Stimulated activated CD4-positive, alpha-beta T cell treated with anti-CD3 and anti-CD28 coated beads, Interleukin-15, amount 100 ng/mL, for 24 hours (primary cell): ENCODE measurements around the gene ZSCAN4.

Experiments
- DNase-seq: peaks from one replicate; pipeline ENCODE4 v3.0.0-alpha.2; 2020

The ZSCAN4 gene, protein sequence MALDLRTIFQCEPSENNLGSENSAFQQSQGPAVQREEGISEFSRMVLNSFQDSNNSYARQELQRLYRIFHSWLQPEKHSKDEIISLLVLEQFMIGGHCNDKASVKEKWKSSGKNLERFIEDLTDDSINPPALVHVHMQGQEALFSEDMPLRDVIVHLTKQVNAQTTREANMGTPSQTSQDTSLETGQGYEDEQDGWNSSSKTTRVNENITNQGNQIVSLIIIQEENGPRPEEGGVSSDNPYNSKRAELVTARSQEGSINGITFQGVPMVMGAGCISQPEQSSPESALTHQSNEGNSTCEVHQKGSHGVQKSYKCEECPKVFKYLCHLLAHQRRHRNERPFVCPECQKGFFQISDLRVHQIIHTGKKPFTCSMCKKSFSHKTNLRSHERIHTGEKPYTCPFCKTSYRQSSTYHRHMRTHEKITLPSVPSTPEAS

DNA sequence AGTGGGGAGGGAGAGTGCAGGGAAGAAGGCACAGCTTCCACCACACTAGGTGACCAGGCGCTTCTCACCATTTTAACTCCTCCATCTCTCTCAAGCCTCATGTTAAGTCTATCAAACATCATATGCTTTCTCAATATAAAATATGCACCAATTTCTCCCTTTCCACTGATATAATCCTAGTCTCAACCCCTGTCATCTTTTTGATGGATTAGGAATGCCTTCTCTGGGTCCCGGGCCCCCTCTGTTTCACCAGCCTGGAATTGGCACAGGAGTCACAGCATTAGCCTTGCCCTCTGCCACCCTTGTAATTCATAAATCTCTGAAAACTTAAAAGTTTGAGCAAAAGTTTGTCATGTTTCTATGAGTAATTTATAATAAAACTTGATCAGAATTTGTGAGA lies at the start of gene ZSCAN4:
TSS of gene ZSCAN4 (plus strand) at position 301 of the 400 bp plus-strand sequence. CDS start 7,211 bp downstream, outside the sequence.
- DNase-seq: no peak

DNA sequence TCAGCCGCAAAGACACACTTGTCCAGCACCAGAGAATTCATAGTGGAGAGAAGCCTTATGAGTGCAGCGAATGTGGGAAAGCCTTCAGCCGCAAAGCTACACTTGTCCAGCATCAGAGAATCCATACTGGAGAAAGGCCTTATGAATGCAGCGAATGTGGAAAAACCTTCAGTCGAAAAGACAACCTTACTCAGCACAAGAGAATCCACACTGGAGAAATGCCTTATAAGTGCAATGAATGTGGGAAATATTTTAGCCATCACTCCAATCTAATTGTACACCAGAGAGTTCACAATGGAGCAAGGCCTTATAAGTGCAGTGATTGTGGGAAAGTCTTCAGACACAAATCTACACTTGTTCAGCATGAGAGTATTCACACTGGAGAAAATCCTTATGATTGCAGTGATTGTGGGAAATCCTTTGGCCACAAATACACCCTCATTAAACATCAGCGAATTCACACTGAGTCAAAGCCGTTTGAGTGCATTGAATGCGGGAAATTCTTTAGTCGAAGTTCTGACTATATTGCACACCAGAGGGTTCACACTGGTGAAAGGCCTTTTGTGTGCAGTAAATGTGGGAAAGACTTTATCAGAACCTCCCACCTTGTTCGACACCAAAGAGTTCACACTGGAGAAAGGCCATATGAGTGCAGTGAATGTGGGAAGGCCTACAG lies 47.9 kb upstream of the ZSCAN4 start:
- no peak for DNase-seq

DNA sequence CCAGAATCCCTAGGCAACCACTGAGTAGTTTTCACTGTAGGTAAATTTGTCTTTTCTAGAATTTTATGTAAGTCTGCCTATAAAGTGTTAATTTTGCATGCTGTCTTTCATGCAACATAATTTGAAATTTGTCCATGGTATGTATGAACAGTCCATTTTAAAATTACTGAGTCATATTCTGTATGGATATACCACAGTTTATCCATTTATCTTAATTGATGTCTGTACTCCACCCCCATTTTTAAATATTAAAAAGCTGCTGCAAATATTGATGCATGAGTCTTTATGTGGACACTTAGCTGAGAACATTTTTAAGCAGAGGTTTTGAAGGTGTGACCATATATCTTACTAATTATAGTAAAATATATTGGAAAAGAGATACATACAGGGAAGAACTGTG lies 45.6 kb upstream of the ZSCAN4 start:
- no peak for DNase-seq

DNA sequence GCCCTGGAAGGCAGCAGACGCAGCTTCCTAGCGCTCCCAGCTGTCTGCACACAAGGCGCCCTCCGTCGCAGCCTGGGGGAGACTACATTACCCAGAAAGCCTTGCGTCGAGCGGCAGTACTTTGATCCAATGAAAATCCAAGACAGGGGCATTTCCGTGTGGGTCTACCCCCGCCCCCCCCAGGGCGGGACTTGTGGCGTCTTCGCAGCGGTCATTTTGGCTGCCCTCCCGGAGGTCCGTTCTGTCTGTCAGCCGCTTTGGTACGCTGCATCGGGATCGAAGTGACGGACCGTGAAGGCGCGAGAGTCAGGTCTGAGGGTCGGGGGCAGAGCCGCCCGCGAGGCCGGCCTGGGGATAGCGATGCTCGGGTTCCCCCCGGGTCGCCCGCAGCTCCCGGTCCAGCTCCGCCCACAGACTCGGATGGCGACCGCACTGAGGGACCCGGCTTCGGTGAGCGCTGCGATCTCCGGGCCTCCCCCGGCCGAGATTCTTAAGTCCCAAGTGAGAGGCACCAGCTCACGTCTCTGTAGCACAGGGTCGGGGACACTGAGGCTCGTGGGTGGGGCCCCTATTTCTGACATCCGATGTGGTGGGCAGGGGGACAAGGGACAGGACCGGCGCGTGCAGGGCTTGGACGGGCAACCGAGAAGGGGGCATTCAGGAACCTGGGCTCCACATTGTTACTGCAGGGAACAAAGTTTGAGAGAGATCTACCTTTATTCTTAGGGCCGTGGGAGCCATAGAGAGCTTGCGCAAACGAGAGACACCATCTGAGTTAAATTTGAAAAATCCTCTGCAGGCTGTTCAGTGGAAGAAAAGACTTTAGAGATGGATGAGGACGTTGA lies 35.5 kb upstream of the ZSCAN4 start, which contains the start of gene ZNF211:
TSS of gene ZNF211 (plus strand) at position 182 of the 845 bp plus-strand sequence. CDS start at position 361, 179 bp downstream.
- DNase-seq: peak; percentile 90

DNA sequence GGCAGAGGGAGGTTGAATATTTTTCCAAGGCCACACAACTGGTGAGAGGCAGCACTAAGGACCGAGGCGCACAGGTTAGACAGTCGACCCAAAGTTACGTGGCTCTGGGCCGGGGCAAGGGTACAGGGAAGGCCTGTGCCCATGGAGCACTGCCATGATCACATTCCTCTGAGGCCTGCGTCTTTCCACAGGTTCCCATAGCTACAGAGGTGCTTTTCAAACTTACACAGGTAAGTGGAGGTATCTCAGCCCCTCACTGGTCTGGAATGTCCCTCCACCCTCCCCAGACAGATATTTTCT lies 35.0 kb upstream of the ZSCAN4 start:
- no peak for DNase-seq

DNA sequence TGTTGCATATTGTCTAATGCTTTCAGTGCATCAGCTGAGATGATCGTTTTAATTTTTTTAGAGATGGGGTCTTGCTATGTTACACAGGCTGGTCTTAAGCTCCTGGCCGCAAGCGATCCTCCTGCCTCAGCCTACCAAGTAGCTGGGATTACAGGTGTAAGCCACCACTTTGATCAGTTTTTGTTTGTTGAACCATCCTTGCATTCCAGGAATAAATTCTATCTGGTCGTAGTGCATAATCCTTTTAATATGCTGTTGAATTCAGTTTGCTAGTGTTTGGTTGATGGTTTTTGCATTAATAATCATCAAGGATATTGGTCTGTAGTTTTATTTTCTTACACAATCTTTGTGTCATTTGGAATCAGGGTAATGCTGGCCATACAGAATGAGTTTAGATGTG lies 31.4 kb upstream of the ZSCAN4 start:
- DNase-seq: no peak

DNA sequence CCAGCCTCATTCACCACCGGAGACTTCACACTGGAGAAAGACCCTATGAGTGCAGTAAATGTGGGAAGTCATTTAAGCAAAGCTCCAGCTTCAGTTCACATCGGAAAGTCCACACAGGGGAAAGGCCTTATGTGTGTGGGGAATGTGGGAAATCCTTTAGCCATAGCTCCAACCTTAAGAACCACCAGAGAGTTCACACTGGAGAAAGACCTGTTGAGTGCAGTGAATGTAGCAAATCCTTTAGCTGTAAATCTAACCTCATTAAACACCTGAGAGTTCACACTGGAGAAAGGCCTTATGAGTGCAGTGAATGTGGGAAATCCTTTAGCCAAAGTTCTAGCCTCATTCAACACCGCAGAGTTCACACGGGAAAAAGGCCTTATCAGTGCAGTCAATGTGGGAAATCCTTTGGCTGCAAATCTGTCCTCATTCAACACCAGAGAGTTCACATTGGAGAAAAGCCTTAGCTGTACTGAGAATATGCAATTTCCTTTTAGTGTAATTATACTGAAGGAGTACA lies 27.0 kb upstream of the ZSCAN4 start:
- DNase-seq: no peak

DNA sequence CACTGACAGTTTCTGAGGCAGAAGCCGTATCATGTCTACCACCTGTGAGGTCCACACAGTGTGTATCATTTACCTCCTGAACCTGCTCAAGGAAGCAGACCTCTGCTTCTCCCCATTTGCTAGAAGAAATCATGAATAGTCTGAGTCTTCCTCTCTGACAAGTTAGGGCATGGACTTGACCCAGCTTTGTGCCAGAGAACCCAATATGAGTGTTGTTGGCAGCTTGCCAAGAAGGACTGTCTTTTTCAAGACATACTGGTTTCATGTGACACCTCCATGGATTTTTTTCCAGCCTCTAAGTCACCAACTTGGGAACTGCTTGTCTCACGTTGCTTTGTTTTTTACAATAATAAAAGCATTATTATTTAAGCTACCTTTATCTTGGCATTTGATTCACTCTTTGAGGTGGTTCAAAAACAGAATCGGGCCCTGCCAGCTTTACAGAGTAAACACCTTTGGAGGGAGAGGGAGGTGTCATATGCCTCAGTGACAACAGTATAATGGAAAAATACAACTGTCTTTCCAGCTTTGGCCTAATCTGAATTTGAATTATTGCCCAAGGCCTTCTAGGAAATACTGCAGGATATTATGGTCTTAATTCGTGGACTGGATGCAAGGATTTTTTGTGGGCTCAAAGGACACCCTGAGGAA lies 26.2 kb upstream of the ZSCAN4 start:
- no peak for DNase-seq

DNA sequence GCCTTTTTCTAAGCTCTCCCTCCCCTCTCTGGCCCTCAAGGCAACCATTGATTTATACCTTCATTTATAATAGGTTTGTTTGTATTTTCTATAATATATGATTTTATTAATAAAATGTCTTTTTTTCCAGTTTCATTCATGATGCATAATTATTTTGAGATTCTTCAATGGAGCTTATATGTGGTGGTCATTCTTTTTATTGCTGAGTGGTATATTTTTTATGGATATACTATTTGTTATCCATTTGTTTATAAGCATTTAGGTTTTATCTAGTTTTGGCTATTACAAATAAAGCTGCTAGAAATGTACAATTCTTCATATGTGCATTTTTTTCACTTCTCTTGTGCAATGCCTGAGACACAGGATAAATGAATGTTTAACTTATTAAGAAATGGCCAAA lies 25.0 kb upstream of the ZSCAN4 start:
- no peak for DNase-seq

DNA sequence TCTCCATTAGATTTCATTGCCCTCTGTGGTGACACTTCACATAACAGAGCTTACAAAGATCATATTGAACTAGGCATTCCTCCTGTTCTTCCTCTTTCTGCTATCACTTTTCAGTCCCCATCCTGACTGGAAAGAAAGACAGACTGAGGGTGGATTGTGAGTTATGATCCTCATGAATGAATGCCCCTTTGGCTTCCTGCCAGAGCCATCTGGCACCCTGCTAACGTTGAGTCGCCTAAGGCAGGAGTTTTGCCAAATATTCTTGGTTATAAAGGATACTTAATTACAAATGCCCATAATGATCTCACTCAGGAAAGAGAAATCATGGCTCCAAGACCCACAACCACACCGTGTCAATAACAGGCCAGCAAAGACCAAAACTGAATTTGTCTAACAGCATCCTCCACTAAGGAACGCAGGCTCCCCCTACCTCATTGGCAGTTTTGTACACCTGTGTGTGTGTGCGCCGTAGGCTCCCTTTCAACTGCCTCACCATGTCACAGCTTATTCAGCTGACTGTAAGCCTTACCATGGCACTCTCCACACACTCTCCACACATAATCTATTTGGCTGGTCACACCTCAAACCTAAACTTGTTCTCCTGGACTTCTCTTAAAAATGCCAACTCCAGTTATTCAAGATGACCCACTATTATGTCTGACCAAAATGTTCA lies 20.3 kb upstream of the ZSCAN4 start:
- DNase-seq: no peak

DNA sequence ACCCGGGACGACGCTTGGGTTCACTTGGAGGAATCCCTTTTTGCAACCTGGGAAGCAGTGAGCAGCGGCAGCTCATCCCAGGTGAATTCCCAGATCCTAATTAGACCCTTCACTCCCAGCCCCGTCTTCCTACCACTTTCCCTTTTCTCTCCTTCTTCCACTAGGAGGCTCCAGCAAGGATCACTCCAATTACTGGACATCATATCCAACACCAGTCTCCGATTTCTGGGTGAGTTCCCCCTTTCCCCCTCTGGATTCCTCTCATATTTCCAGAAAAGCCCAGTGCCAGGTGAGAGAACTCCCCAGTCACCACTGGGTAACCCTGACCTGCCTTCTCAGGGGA lies 17.1 kb upstream of the ZSCAN4 start:
- DNase-seq: no peak

DNA sequence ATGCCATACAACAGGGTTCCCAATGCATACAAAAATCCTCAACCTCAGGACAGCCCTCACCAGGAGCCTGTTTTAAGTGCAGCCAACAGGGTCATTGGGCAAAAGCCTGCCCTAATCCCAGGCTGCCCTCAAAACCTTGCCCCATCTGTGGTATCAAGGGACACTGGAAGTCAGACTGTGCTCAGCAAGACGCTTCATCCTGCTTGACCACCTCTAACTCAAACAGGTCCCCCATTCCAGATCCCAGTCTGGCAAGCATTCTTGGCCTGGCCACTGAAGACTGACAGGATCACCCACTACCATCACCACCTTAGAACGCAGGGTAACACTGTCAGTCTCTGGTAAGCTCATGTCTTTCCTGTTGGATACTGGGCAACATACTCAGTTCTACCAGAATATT lies 15.0 kb upstream of the ZSCAN4 start:
- DNase-seq: no peak

DNA sequence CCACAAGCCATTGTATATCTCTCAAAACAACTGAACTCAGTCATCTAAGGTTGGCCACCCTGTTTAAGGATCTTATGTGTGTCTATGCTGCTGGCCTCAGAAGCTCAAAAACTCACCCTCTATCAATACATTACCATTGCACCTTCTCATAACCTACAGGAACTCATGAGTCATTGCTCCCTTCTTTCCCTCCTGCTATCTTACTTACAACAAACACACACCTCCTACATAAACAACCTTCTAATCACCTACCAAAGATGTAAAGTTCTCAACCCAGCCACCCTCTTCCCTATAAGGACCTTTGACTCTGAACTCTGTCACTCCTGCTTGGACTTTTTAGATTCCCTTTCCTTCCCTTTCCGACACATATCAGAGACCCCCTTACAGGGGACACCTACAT lies 13.3 kb upstream of the ZSCAN4 start:
- DNase-seq: no peak

DNA sequence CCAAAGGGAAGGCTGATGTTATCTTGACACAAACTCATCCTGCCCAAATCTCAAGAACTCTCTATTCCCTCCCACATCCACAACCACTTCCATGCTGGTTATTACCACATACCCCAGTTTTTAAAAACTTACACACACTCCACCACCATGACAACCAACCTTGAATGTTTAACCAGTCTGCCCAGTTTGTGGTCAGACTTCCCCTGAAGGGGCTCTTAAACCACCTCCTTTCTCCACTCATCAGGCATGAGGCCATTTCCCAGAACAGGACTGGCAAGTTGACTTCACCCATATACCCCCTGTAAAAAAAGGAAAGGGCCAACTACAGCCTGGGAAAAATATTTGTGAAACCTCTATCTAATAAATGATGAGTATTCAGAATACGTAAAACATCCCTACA lies 12.4 kb upstream of the ZSCAN4 start:
- DNase-seq: no peak

DNA sequence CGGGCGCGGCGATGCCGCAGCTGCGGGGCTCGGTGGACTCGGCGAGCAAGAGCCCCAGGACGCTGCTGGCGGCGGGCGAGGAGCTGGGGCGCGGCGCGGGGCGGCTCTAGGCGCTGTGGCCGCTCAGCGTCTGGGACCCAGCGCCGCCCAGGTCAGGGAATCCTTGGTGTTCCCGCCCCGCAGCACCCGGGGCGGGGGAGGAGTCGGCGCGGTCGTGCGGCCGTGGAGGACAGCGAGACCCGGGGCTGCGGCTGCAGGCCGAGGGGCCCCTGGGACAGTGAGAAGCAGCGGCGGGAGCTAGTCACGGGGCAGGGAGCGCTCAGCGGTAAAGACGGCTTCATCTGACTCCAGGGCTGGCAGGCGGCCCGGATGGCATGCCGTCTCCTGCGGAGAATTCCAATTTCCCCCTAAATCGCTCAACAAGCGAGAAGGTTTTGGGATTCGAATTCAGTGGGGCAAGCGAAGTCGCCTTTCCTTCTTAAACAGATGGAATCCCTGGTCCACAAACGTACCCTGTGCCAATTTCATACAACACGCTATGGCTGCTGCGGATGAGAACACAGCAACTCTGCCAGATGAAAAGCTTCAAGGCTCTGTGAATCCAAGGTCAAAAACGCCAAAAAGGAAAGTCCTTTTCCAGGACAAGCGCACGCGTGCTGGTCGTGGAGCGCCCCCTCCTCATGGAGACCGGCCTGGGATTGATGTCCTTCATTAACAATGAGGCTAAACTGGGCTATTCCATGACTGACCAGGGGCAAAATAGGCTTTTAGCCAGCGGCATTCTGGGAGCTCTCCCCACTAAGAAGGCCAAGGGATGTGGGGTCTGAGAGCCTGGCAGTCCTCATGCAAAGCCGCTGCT lies 4.2 kb upstream of the ZSCAN4 start:
- DNase-seq: peak; percentile 23

DNA sequence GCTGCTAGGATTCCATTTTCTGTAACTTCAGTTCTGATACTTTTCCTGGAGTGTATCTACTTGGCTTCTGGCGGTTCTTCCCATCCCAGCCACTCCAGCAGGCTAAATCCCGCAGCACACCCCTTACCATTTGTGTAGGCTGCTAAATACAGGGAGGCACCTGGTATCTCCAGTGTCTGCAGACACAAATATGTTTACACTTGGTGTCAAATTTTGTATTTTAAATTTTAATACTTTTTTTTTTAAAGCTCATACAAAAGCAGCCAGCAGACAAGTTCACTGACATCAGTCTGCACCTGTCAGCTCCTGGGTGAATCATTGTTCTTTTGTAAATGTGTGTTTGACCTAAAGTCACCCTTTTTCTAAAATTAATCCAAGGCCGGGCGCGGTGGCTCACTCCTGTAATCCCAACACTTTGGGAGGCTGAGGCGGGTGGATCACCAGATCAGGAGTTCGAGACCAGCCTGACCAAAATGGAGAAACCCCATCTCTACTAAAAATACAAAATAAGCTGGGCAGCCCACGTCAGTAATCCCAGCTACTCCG lies 3.4 kb upstream of the ZSCAN4 start:
- no peak for DNase-seq

DNA sequence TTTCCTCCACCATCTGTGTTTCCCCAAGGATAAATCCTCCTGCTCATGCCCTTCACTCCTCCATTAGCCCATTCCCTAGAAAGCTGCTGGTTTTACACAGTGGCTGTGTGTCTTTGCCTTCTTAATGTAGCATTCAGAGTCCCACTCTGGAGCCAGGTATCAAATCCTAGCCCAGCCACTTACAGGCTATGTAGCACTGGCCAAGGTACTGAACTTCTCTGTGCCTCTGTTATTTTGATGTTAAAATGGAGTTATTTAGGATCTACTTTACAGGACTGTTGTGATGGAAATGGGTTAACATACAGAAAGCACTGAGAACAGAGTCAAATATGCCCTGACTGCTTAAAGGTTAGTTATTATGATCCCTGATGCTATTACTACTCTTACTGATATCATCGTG lies 1.5 kb upstream of the ZSCAN4 start:
- no peak for DNase-seq

DNA sequence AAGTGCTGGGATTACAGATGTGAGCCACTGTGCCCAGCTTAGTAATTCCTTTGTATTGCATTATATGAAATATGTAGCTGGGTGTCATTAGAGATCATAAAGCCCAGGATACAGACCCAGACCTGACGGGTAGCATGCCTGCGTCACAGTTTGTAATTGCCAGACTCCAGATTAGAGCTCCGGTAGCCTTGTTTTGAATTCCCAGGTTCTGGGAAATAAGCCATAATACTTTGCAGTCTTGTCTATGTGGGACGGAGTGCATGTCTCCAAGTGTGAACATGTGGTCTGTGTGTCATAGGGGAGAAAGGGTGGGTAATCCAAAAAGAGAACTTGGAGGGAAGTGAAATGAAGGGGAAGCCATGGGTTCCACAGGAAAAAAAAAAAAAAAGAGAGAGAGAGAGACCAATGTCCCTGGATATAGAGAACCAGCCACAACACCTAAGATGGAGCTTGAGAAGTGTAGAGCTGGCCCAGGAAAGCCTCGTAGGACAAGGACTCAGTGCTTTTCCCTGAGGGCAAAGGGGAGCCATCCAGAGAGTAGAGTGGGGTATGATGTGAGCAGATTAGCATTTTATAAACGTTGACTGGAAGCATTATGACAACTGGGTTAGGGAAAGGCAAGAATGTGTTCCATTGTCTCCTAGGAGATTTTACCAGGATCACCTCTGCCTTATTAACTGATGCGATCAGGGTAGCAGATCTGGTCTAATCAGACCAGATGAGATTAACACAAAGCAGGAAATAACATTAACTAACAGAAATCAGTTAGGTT lies 2.6 kb downstream of the ZSCAN4 start:
- DNase-seq: no peak

DNA sequence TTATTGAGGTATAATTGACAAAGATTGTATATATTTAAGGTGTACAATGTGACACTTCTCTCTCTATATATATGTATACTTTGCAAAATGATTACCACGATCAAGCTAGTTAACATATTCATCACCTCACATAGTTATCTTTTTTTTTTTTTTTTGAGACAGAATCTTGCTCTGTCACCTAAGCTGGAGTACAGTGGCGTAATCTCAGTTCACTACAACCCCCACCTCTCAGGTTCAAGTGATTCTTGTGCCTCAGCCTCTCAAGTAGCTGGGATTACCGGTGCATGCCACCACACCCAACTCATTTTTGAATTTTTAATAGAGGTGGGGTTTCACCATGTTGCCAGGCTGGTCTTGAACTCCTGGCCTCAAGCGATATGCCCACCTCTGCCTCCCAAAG lies 3.7 kb downstream of the ZSCAN4 start:
- DNase-seq: no peak

DNA sequence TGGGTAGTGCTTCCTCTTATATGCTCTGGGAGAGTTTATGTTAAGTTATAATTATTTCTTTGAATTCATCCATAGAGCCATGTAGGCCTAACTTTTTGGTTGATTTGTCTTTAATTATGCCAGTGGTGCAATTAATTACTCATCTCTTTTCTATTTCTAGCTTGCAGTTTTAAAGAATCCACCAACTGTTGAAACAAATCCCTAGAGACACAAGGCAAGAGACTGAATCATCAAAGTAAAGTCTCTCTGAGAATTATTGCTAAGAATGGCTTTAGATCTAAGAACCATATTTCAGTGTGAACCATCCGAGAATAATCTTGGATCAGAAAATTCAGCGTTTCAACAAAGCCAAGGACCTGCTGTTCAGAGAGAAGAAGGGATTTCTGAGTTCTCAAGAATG lies 7.1 kb downstream of the ZSCAN4 start:
- DNase-seq: no peak
